Endometrial microvascular endothelial cells (primary cell): ENCODE measurements around the gene SMC2. TPM values are rescaled to one million over a fixed set of nuclear protein-coding genes. Genes with fewer than 3 reads are reported as not detected.

ENCODE experiments used
- in situ Hi-C: cut with HindIII; loops from 2 replicates; pipeline ENCODE4 v1.10.0; 2017; ENCODE audit warnings: low sequenced_read_pairs, low pct_unique_long_range_greater_than_20kb; ENCODE audit errors: inconsistent ontology term
- total RNA-seq: library from RNA; depleted of rRNA; stranded (reverse); fragments of >200 nt; gene quantifications from one replicate; pipeline ENCODE4 v1.2.3, GENCODE V29; 2015; ENCODE audit errors: inconsistent ontology term

The SMC2 gene
- total RNA-seq, 1 donor from 2014 or later, result 22.5 TPM

GRCh38 chr9:104094534-104095015 is 466 bp downstream of the SMC2 start:
- in situ Hi-C loops, result no loop called here

- in situ Hi-C loops, result no loop called here
Measured at GRCh38 chr9:104099630-104100029, 5.5 kb downstream of the SMC2 start.

GRCh38 chr9:104104360-104104759 is 10.3 kb downstream of the SMC2 start:
- in situ Hi-C loops, result no loop called here

GRCh38 chr9:104107799-104108198 is 13.7 kb downstream of the SMC2 start:
- in situ Hi-C loops, result no loop called here

- in situ Hi-C loops, result no loop called here
Measured at GRCh38 chr9:104108315-104108714, 14.2 kb downstream of the SMC2 start.

GRCh38 chr9:104110509-104110908 is 16.4 kb downstream of the SMC2 start:
- in situ Hi-C loops, result no loop called here

GRCh38 chr9:104118916-104119315 is 24.8 kb downstream of the SMC2 start:
- in situ Hi-C loops, result no loop called here

GRCh38 chr9:104121022-104121421 is 26.9 kb downstream of the SMC2 start:
- in situ Hi-C loops, result no loop called here

- in situ Hi-C loops, result no loop called here
Measured at GRCh38 chr9:104138243-104138868, 44.2 kb downstream of the SMC2 start.

GRCh38 chr9:104142799-104143549 is 48.9 kb downstream of the SMC2 start:
- in situ Hi-C loops, result no loop called here

GRCh38 chr9:104143550-104143910 is 49.4 kb downstream of the SMC2 start:
- in situ Hi-C loops, result no loop called here

GRCh38 chr9:104144336-104144735 is 50.2 kb downstream of the SMC2 start:
- in situ Hi-C loops, result no loop called here

- in situ Hi-C loops, result no loop called here
Measured at GRCh38 chr9:104173067-104173466, 79.0 kb downstream of the SMC2 start.

GRCh38 chr9:104177003-104177611 is 83.0 kb downstream of the SMC2 start:
- in situ Hi-C loops, result no loop called here

GRCh38 chr9:104177676-104178075 is 83.6 kb downstream of the SMC2 start:
- in situ Hi-C loops, result no loop called here
